Suprapubic skin (tissue), 3 donors: ENCODE data around the gene MEF2C.

ENCODE experiments used
- POLR2A ChIP-seq, 2 donors: fragments of 450-650 bp; IDR thresholded peaks; one replicate each; pipeline ENCODE4 v1.6.1; 2017; ENCODE audit warnings: antibody characterized with exemption in 2 of 2, mild to moderate bottlenecking in 2 of 2, moderate library complexity in 2 of 2
- TF ChIP-seq, protein P1 (sequence below), 2 donors: fragments of 200-600 bp in 1 of 2; fragments of 450-650 bp in 1 of 2; sonication (generic) in 1 of 2; IDR thresholded peaks; one replicate each; pipeline ENCODE4 v1.5.1; 2016 to 2019; ENCODE audit warnings: antibody characterized with exemption in 2 of 2, mild to moderate bottlenecking in 1 of 2, moderate library complexity in 1 of 2

DNA sequence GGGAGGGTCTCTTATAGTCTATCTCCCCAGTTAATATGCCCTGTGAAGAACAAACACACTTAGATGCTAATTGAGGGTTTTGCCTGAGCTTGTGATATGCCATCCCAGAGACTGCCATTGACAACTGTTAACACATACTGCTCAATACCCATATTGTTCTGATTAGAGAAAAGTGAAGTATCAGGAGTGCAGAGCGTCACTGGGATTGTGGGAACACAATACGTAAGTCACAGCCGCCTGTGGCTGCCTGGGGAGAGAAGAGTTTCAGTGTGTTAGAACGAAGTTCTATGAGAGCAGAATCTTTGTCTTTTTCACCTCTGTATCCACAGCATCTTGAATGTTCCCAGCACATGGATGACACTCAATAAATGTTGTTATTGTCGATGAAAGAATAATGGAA is 110.2 kb downstream of the MEF2C start:
- TF ChIP-seq, protein P1, sequence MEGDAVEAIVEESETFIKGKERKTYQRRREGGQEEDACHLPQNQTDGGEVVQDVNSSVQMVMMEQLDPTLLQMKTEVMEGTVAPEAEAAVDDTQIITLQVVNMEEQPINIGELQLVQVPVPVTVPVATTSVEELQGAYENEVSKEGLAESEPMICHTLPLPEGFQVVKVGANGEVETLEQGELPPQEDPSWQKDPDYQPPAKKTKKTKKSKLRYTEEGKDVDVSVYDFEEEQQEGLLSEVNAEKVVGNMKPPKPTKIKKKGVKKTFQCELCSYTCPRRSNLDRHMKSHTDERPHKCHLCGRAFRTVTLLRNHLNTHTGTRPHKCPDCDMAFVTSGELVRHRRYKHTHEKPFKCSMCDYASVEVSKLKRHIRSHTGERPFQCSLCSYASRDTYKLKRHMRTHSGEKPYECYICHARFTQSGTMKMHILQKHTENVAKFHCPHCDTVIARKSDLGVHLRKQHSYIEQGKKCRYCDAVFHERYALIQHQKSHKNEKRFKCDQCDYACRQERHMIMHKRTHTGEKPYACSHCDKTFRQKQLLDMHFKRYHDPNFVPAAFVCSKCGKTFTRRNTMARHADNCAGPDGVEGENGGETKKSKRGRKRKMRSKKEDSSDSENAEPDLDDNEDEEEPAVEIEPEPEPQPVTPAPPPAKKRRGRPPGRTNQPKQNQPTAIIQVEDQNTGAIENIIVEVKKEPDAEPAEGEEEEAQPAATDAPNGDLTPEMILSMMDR (IDR thresholded peaks at IDR 0.05), result no peak
- TF ChIP-seq POLR2A (IDR thresholded peaks at IDR 0.05), result no peak
